ENCODE results near the gene FOXRED2.

- TF ChIP-seq, protein P1, sequence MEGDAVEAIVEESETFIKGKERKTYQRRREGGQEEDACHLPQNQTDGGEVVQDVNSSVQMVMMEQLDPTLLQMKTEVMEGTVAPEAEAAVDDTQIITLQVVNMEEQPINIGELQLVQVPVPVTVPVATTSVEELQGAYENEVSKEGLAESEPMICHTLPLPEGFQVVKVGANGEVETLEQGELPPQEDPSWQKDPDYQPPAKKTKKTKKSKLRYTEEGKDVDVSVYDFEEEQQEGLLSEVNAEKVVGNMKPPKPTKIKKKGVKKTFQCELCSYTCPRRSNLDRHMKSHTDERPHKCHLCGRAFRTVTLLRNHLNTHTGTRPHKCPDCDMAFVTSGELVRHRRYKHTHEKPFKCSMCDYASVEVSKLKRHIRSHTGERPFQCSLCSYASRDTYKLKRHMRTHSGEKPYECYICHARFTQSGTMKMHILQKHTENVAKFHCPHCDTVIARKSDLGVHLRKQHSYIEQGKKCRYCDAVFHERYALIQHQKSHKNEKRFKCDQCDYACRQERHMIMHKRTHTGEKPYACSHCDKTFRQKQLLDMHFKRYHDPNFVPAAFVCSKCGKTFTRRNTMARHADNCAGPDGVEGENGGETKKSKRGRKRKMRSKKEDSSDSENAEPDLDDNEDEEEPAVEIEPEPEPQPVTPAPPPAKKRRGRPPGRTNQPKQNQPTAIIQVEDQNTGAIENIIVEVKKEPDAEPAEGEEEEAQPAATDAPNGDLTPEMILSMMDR (conservative IDR thresholded peaks at IDR 0.05; ENCODE audit: low read depth, low read length): no peak
- TF ChIP-seq EZH2 (IDR thresholded peaks at IDR 0.05; ENCODE audit: borderline replicate concordance, low read depth, low read length, poor library complexity, severe bottlenecking): no peak
Observed at GRCh38 chr22:36449596-36450175, 57.2 kb downstream of the FOXRED2 start.
